GM23248 (cell line): ENCODE results near the gene POT1. TPM values are rescaled to one million over a fixed set of nuclear protein-coding genes. Genes with fewer than 3 reads are reported as not detected.

Experiments
- DNase-seq: peaks from one replicate; pipeline ENCODE4 v3.0.0-alpha.2; 2015
- H2AFZ ChIP-seq: fragments of 200-600 bp; sonication (generic); 2 replicates; pipeline ENCODE4 v1.6.1; 2016; ENCODE audit warnings: antibody characterized with exemption
- H3F3A ChIP-seq: fragments of 200-600 bp; sonication (generic); 2 replicates; pipeline ENCODE4 v1.6.1; 2016; ENCODE audit warnings: mild to moderate bottlenecking, antibody characterized with exemption, mixed run types; ENCODE audit not compliant: insufficient read depth
- H3K27ac ChIP-seq: fragments of 200-600 bp; sonication (generic); 2 replicates; pipeline ENCODE4 v1.5.1; 2016; ENCODE audit warnings: mild to moderate bottlenecking
- H3K27me3 ChIP-seq: fragments of 200-600 bp; sonication (generic); replicated peaks from 2 replicates; pipeline ENCODE4 v1.6.1; 2016; ENCODE audit warnings: mild to moderate bottlenecking; ENCODE audit not compliant: insufficient read depth
- H3K36me3 ChIP-seq: fragments of 200-600 bp; sonication (generic); 2 replicates; pipeline ENCODE4 v1.6.1; 2016; ENCODE audit warnings: low read depth, mild to moderate bottlenecking
- H3K4me1 ChIP-seq: fragments of 200-600 bp; sonication (generic); 2 replicates; pipeline ENCODE4 v1.6.1; 2016; ENCODE audit warnings: mild to moderate bottlenecking; ENCODE audit not compliant: insufficient read depth
- H3K4me2 ChIP-seq: fragments of 200-600 bp; sonication (generic); one replicate; pipeline ENCODE4 v1.6.1; 2016; ENCODE audit warnings: mild to moderate bottlenecking; ENCODE audit not compliant: unreplicated experiment
- H3K4me3 ChIP-seq: fragments of 200-600 bp; sonication (generic); 2 replicates; pipeline ENCODE4 v1.5.1; 2016; ENCODE audit warnings: mild to moderate bottlenecking
- H3K79me2 ChIP-seq: fragments of 200-600 bp; sonication (generic); 2 replicates; pipeline ENCODE4 v1.6.1; 2016; ENCODE audit warnings: mild to moderate bottlenecking; ENCODE audit not compliant: insufficient read depth
- H3K9ac ChIP-seq: fragments of 200-600 bp; sonication (generic); 2 replicates; pipeline ENCODE4 v1.6.1; 2016; ENCODE audit warnings: mild to moderate bottlenecking
- H3K9me2 ChIP-seq: fragments of 200-600 bp; sonication (generic); 2 replicates; pipeline ENCODE4 v1.6.1; 2016; ENCODE audit warnings: mixed run types, mild to moderate bottlenecking, moderate library complexity; ENCODE audit not compliant: insufficient read depth
- H3K9me3 ChIP-seq: fragments of 200-600 bp; sonication (generic); one replicate; pipeline ENCODE4 v1.6.1; 2017; ENCODE audit warnings: low read depth
- H4K20me1 ChIP-seq: fragments of 200-600 bp; sonication (generic); 2 replicates; pipeline ENCODE4 v1.6.0; 2016; ENCODE audit not compliant: insufficient read depth
- EZH2 ChIP-seq: fragments of 200-600 bp; sonication (generic); IDR thresholded peaks from 2 replicates; pipeline ENCODE4 v1.6.1; 2018; ENCODE audit warnings: antibody characterized with exemption, mild to moderate bottlenecking; ENCODE audit not compliant: insufficient read depth, poor library complexity, severe bottlenecking
- EZH2phosphoT487 ChIP-seq: fragments of 200-600 bp; sonication (generic); IDR thresholded peaks from 2 replicates; pipeline ENCODE4 v1.6.1; 2018; ENCODE audit warnings: antibody characterized with exemption, moderate library complexity, mild to moderate bottlenecking, low read depth; ENCODE audit not compliant: insufficient read depth
- WGBS, 2 experiments: methylation state at CpG; one replicate each; pipeline ENCODE4 v1.1.6; 2015 to 2017; ENCODE audit warnings: low lambda C conversion rate in 2 of 2, low coverage in 1 of 2; ENCODE audit errors: missing lambda C conversion rate in 2 of 2; 5-methylcytosine and 5-hydroxymethylcytosine counted together
- in situ Hi-C: fragments of 300-500 bp; cut with MboI; formaldehyde crosslinking; loops from 2 replicates; pipeline ENCODE4 v1.15.0; 2020
- polyA plus RNA-seq: library from polyadenylated mRNA; unstranded; fragments of >200 nt; fragmentation: Nextera tagmentation; extraction: Ambion mirVana; gene quantifications from 2 replicates; pipeline ENCODE4 v1.2.1, GENCODE V29; 2016
- total RNA-seq: library from RNA; depleted of rRNA; stranded (reverse); fragments of >200 nt; shearing (Covaris generic); gene quantifications from 2 replicates; pipeline ENCODE4 v1.2.3, GENCODE V29; 2014

Gene POT1
- total and polyA plus RNA-seq, 2 experiments from 2014 or later, result 12.5 to 15.8 TPM

- in situ Hi-C loops, result no loop called here
- Histone ChIP-seq H3K4me3 (no peak overlapping the region), H3K4me2 (no peak overlapping the region), H3K27ac (no peak overlapping the region), H2AFZ (no peak overlapping the region), H3F3A (no peaks in the 10 kb centered on the region), H3K9me2 (no peaks in the 10 kb centered on the region), H4K20me1 (no peaks in the 10 kb centered on the region), H3K36me3 (no peaks in the 10 kb centered on the region), H3K9me3 (no peaks in the 10 kb centered on the region), H3K9ac (no peak overlapping the region), H3K79me2 (no peaks in the 10 kb centered on the region), H3K27me3 (no peaks in the 10 kb centered on the region), H3K4me1 (no peaks in the 10 kb centered on the region)
- TF ChIP-seq EZH2phosphoT487 (no peak), EZH2 (no peak)
- 69 to 74% methylated on average over 2 of the region's 2 CpGs for WGBS, 2 experiments
- no peak for DNase-seq
Measured at GRCh38 chr7:124813994-124814798, 115.4 kb downstream of the POT1 start.

GRCh38 chr7:124812764-124813163, 116.9 kb downstream of the POT1 start:
- no peak for TF ChIP-seq EZH2phosphoT487
- TF ChIP-seq EZH2, result no peak
- in situ Hi-C loops, result no loop called here

GRCh38 chr7:124811341-124811740, 118.3 kb downstream of the POT1 start:
- no peaks in the 10 kb centered on the region for H3K36me3 ChIP-seq
- 32 to 50% methylated on average over 1 of the region's 1 CpG for WGBS, 2 experiments

More at GRCh38 chr7:124812764-124813163, 116.9 kb downstream of the POT1 start:
- DNase-seq, result no peak
- Histone ChIP-seq H3K27ac (no peak overlapping the region), H3F3A (no peaks in the 10 kb centered on the region), H4K20me1 (no peaks in the 10 kb centered on the region), H3K4me3 (no peak overlapping the region), H3K9ac (no peak overlapping the region), H3K27me3 (peaks cover 3% of the 10 kb centered on the region; the same call in 1 of the 2 replicates), H3K4me1 (no peaks in the 10 kb centered on the region), H3K36me3 (no peaks in the 10 kb centered on the region), H3K9me3 (no peaks in the 10 kb centered on the region), H3K79me2 (no peaks in the 10 kb centered on the region), H3K9me2 (no peaks in the 10 kb centered on the region), H2AFZ (no peak overlapping the region), H3K4me2 (no peak overlapping the region)
- 2 to 8% methylated on average over 2 of the region's 2 CpGs for WGBS, 2 experiments

GRCh38 chr7:124810605-124811004, 119.0 kb downstream of the POT1 start:
- no peak for DNase-seq
- H3K27ac ChIP-seq, result no peak overlapping the region
- H3K27me3 ChIP-seq, result peaks cover 4% of the 10 kb centered on the region; the same call in 1 of the 2 replicates
- H3K36me3 ChIP-seq, result no peaks in the 10 kb centered on the region
- no peaks in the 10 kb centered on the region for H3K79me2 ChIP-seq
- no peak overlapping the region for H3K4me3 ChIP-seq
- no peaks in the 10 kb centered on the region for H3F3A ChIP-seq
- H3K4me2 ChIP-seq, result no peak overlapping the region
- 26 to 28% methylated on average over 3 of the region's 3 CpGs for WGBS, 2 experiments
- H3K4me1 ChIP-seq, result no peaks in the 10 kb centered on the region
- no peak overlapping the region for H3K9ac ChIP-seq
- no peaks in the 10 kb centered on the region for H3K9me3 ChIP-seq
- H2AFZ ChIP-seq, result no peak overlapping the region
- no peaks in the 10 kb centered on the region for H3K9me2 ChIP-seq
- in situ Hi-C loops, result no loop called here
- no peaks in the 10 kb centered on the region for H4K20me1 ChIP-seq
- no peak for TF ChIP-seq EZH2phosphoT487
- no peak for TF ChIP-seq EZH2

More at GRCh38 chr7:124811341-124811740, 118.3 kb downstream of the POT1 start:
- Histone ChIP-seq H3K27me3 (peaks cover 4% of the 10 kb centered on the region; the same call in 1 of the 2 replicates), H3F3A (no peaks in the 10 kb centered on the region), H4K20me1 (no peaks in the 10 kb centered on the region), H3K4me1 (no peaks in the 10 kb centered on the region), H3K79me2 (no peaks in the 10 kb centered on the region), H3K4me2 (no peak overlapping the region), H3K9ac (no peak overlapping the region), H3K9me2 (no peaks in the 10 kb centered on the region), H2AFZ (no peak overlapping the region), H3K27ac (no peak overlapping the region), H3K9me3 (no peaks in the 10 kb centered on the region), H3K4me3 (no peak overlapping the region)
- TF ChIP-seq EZH2, result no peak
- TF ChIP-seq EZH2phosphoT487, result no peak
- in situ Hi-C loops, result no loop called here
- DNase-seq, result no peak
